Neural progenitor cell (in vitro differentiated cells): ENCODE measurements around the gene DCDC2.

ENCODE experiments used
- EZH2 ChIP-seq: fragments of 200-600 bp; sonication (generic); IDR thresholded peaks from 2 replicates; pipeline ENCODE4 v1.6.1; 2017; ENCODE audit warnings: antibody characterized with exemption, mild to moderate bottlenecking, moderate library complexity
- EZH2phosphoT487 ChIP-seq: fragments of 200-600 bp; sonication (generic); IDR thresholded peaks from 2 replicates; pipeline ENCODE4 v1.6.1; 2017; ENCODE audit warnings: antibody characterized with exemption
- TF ChIP-seq, protein P1 (sequence below): fragments of 200-600 bp; sonication (generic); IDR thresholded peaks from 2 replicates; pipeline ENCODE4 v1.5.1; 2017; ENCODE audit warnings: antibody characterized with exemption, mild to moderate bottlenecking

DNA sequence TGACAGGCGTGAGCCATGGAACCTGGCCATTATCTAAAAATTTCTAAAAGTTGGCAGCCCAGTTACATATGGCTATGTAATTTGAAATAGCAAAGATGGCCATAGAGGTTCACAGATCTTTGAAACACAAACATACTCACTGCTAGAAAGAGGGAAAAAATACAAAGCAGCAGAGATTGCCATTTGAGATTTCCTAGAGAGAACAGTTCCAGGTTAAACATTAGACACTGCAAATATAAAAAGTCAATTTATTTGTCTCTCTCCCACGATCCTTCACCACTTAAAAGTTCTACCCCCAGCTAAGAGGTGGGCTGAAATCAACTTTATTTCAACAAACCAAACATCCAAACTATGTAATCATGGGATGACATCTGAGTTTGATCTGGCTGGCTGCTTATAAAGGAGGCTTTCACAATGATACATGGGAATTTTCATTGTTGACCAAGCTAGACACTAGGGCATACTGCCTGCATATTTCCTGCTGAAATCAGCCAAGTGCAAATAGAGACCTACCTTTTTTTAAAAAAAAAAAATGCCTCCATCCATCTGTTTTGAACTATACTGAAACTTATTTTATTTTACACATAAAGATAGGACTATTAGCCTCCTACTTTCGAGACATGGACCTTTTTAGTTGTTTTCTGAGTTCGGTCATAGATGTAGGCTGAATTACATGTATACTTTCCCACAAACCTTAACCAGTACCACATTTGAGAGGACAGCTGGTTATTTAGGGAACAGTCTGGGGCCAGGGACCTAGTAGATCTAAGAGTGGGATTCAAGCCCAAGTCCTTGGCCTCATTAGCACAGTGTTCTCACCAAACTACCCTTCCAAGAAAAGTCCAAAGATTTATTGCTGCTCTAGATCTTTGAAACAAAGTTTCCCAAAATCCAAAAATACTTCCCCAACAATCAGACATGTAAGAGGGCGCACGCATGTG is 16.6 kb downstream of the DCDC2 start:
- TF ChIP-seq, protein P1, sequence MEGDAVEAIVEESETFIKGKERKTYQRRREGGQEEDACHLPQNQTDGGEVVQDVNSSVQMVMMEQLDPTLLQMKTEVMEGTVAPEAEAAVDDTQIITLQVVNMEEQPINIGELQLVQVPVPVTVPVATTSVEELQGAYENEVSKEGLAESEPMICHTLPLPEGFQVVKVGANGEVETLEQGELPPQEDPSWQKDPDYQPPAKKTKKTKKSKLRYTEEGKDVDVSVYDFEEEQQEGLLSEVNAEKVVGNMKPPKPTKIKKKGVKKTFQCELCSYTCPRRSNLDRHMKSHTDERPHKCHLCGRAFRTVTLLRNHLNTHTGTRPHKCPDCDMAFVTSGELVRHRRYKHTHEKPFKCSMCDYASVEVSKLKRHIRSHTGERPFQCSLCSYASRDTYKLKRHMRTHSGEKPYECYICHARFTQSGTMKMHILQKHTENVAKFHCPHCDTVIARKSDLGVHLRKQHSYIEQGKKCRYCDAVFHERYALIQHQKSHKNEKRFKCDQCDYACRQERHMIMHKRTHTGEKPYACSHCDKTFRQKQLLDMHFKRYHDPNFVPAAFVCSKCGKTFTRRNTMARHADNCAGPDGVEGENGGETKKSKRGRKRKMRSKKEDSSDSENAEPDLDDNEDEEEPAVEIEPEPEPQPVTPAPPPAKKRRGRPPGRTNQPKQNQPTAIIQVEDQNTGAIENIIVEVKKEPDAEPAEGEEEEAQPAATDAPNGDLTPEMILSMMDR = no peak
- no peak for TF ChIP-seq EZH2
- no peak for TF ChIP-seq EZH2phosphoT487
